Astrocyte (in vitro differentiated cells and primary cell): ENCODE results near the gene S100G. TPM values are rescaled to one million over a fixed set of nuclear protein-coding genes. Genes with fewer than 3 reads are reported as not detected.
"Not testable (repeated sequence)": the region's sequence is repeated elsewhere in the genome, so short reads cannot be mapped to it uniquely, and the experiment has no call there.

Experiments
- DNase-seq: peaks from one replicate; pipeline ENCODE4 v3.0.0-alpha.2; 2010; ENCODE audit warnings: low read depth
- FAIRE-seq: peaks from 2 replicates; lab custom pipeline; 2011; peaks lifted over from hg19 to GRCh38; lab: Jason Lieb, UNC
- H2AFZ ChIP-seq: 2 replicates; pipeline ENCODE4 v1.6.0; 2012; ENCODE audit warnings: low read depth, low read length, inconsistent platforms
- H3K27ac ChIP-seq: 2 replicates; pipeline ENCODE4 v1.5.1; 2011; ENCODE audit warnings: low read depth, low read length, inconsistent platforms
- H3K27me3 ChIP-seq: 2 replicates; pipeline ENCODE4 v1.6.0; 2011; ENCODE audit warnings: low read length, inconsistent platforms; ENCODE audit not compliant: insufficient read depth
- H3K36me3 ChIP-seq: 2 replicates; pipeline ENCODE4 v1.5.1; 2011; ENCODE audit warnings: low read length, inconsistent platforms; ENCODE audit not compliant: insufficient read depth
- H3K4me1 ChIP-seq: 2 replicates; pipeline ENCODE4 v1.5.1; 2011; ENCODE audit warnings: low read length, inconsistent platforms; ENCODE audit not compliant: insufficient read depth
- H3K4me2 ChIP-seq: 2 replicates; pipeline ENCODE4 v1.6.0; 2012; ENCODE audit warnings: low read length, inconsistent platforms
- H3K4me3 ChIP-seq: 2 replicates; pipeline ENCODE4 v1.5.1; 2011; ENCODE audit warnings: low read depth, mild to moderate bottlenecking, low read length, inconsistent platforms; ENCODE audit not compliant: insufficient read depth
- H3K79me2 ChIP-seq: 2 replicates; pipeline ENCODE4 v1.6.0; 2012; ENCODE audit warnings: mild to moderate bottlenecking, low read length, inconsistent platforms; ENCODE audit not compliant: insufficient read depth
- H3K9ac ChIP-seq: 2 replicates; pipeline ENCODE4 v1.6.0; 2012; ENCODE audit warnings: mild to moderate bottlenecking, low read length, inconsistent platforms
- H3K9me3 ChIP-seq: 2 replicates; pipeline ENCODE4 v1.5.1; 2012; ENCODE audit warnings: low read depth, mild to moderate bottlenecking, low read length, inconsistent platforms; ENCODE audit not compliant: insufficient read depth
- H4K20me1 ChIP-seq: 2 replicates; pipeline ENCODE4 v1.6.0; 2012; ENCODE audit warnings: low read length, inconsistent platforms; ENCODE audit not compliant: insufficient read depth
- H3K27ac Mint-ChIP-seq: one replicate; pipeline ENCODE4 v1.8.0; 2021; ENCODE audit warnings: mild to moderate bottlenecking, mixed read lengths; ENCODE audit not compliant: unreplicated experiment
- H3K27me3 Mint-ChIP-seq: one replicate; pipeline ENCODE4 v1.8.0; 2021; ENCODE audit warnings: low read depth, mixed read lengths; ENCODE audit not compliant: unreplicated experiment
- H3K36me3 Mint-ChIP-seq: one replicate; pipeline ENCODE4 v1.8.0; 2021; ENCODE audit warnings: low read depth, mixed read lengths; ENCODE audit not compliant: unreplicated experiment
- H3K4me1 Mint-ChIP-seq: one replicate; pipeline ENCODE4 v1.8.0; 2021; ENCODE audit warnings: low read depth, mixed read lengths; ENCODE audit not compliant: unreplicated experiment
- H3K4me3 Mint-ChIP-seq: one replicate; pipeline ENCODE4 v1.8.0; 2021; ENCODE audit warnings: mild to moderate bottlenecking, moderate library complexity, mixed read lengths; ENCODE audit not compliant: unreplicated experiment
- H3K9me3 Mint-ChIP-seq: one replicate; pipeline ENCODE4 v1.8.0; 2021; ENCODE audit warnings: mild to moderate bottlenecking, mixed read lengths; ENCODE audit not compliant: unreplicated experiment
- EZH2 ChIP-seq: IDR thresholded peaks from 2 replicates; pipeline ENCODE4 v1.6.1; 2012; ENCODE audit warnings: mild to moderate bottlenecking, low read length, inconsistent platforms; ENCODE audit not compliant: insufficient read depth
- total RNA-seq: library from RNA; stranded (reverse); gene quantifications from 2 replicates; pipeline ENCODE4 v1.2.1, GENCODE V29; 2021
- TF ChIP-seq, protein P1 (sequence below): IDR thresholded peaks from 2 replicates; pipeline ENCODE4 v1.5.1; 2011; ENCODE audit warnings: low read depth, mild to moderate bottlenecking, inconsistent platforms, low read length, moderate library complexity; ENCODE audit not compliant: insufficient read depth

Gene S100G
- total RNA-seq, 1 donor from 2014 or later: not detected

DNA sequence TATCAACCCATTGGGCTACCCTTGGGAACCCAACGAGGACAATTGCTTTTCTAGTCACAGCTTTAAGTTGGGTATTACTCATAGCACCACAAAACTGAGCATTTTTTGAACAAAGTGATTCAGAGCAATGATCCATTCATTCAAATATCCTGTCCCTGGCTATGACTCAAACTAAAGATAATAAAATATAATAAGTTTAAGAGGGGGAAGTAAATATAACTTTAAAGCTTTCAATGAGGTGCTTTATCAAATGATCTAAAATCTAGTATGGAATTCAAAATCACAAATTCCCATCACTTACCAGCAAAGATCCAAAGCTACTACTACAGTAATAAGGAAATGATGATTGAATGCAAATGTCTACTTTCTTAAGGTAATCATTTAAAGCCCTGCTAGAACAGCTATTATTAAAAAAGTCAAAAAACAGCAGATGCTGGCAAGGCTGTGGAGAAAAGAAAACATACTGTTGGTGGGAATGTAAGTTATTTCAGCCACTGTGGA lies 39.8 kb upstream of the S100G start:
- Mint-ChIP-seq H3K4me3 (no peak overlapping the region), H3K27ac (no peak overlapping the region), H3K27me3 (no peaks in the 10 kb centered on the region), H3K36me3 (no peaks in the 10 kb centered on the region), H3K9me3 (no peaks in the 10 kb centered on the region), H3K4me1 (no peaks in the 10 kb centered on the region)
- no peak overlapping the region for H3K4me3 ChIP-seq
- H3K9me3 ChIP-seq: no peaks in the 10 kb centered on the region
- H3K36me3 ChIP-seq: no peaks in the 10 kb centered on the region
- TF ChIP-seq, protein P1, sequence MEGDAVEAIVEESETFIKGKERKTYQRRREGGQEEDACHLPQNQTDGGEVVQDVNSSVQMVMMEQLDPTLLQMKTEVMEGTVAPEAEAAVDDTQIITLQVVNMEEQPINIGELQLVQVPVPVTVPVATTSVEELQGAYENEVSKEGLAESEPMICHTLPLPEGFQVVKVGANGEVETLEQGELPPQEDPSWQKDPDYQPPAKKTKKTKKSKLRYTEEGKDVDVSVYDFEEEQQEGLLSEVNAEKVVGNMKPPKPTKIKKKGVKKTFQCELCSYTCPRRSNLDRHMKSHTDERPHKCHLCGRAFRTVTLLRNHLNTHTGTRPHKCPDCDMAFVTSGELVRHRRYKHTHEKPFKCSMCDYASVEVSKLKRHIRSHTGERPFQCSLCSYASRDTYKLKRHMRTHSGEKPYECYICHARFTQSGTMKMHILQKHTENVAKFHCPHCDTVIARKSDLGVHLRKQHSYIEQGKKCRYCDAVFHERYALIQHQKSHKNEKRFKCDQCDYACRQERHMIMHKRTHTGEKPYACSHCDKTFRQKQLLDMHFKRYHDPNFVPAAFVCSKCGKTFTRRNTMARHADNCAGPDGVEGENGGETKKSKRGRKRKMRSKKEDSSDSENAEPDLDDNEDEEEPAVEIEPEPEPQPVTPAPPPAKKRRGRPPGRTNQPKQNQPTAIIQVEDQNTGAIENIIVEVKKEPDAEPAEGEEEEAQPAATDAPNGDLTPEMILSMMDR: no peak
- no peak for TF ChIP-seq EZH2
- no peak for FAIRE-seq
- peak overlapping the region; percentile 93 for H3K27ac ChIP-seq
- H2AFZ ChIP-seq: no peak overlapping the region
- peak overlapping the region; percentile 37 for H3K9ac ChIP-seq
- H3K79me2 ChIP-seq: no peaks in the 10 kb centered on the region
- H4K20me1 ChIP-seq: no peaks in the 10 kb centered on the region
- peak; percentile 64 for DNase-seq
- H3K4me2 ChIP-seq: peak overlapping the region; percentile 46
- no peaks in the 10 kb centered on the region for H3K27me3 ChIP-seq
- peaks cover 4% of the 10 kb centered on the region for H3K4me1 ChIP-seq

- H3K4me2 ChIP-seq: peak overlapping the region; percentile 25
- FAIRE-seq, H3K4me1 ChIP-seq: not testable (repeated sequence)
Measured at GRCh38 chrX:16610654-16611053, 39.3 kb upstream of the S100G start.

DNA sequence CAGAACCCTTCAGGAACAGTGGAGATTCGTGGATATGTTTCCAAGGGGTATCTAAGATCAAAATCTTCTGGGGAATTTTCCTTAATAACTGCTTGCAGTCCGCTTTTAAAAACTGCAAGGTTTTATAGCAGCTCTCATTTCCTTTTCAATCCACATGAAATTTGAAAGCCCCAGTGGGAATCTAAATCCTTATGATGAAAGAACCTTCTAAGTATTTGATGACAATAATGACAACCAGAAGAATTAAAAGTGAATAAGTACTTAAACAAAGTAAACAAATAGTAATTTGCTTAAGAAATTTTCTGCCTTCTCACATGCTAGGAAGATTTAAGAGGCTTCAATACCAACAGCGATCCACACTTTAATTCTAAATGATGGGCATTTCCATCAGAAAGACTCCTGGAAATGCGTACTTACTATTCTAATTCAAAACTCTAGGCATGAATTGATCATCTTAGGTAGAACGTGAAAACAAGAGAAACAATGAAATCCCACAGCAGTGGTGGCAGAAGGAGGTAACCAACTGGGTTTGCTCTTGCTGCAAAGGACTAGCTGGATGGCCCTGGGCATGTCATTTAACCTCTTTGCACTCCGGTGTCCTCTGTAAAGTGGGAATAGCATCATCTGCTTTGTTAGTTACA lies 37.6 kb upstream of the S100G start:
- FAIRE-seq (no peak), DNase-seq (no peak)
- Mint-ChIP-seq H3K27ac (no peak overlapping the region), H3K27me3 (no peaks in the 10 kb centered on the region), H3K9me3 (no peaks in the 10 kb centered on the region), H3K4me3 (no peak overlapping the region), H3K36me3 (no peaks in the 10 kb centered on the region), H3K4me1 (no peaks in the 10 kb centered on the region)
- H3K9ac ChIP-seq: no peak overlapping the region
- H2AFZ ChIP-seq: no peak overlapping the region
- no peaks in the 10 kb centered on the region for H3K9me3 ChIP-seq
- peaks cover 4% of the 10 kb centered on the region for H3K4me1 ChIP-seq
- H3K36me3 ChIP-seq: no peaks in the 10 kb centered on the region
- H3K27ac ChIP-seq: no peak overlapping the region
- H3K4me3 ChIP-seq: no peak overlapping the region
- H3K4me2 ChIP-seq: no peak overlapping the region
- no peaks in the 10 kb centered on the region for H3K27me3 ChIP-seq
- H3K79me2 ChIP-seq: no peaks in the 10 kb centered on the region
- TF ChIP-seq, protein P1: no peak
- TF ChIP-seq EZH2: no peak
- no peaks in the 10 kb centered on the region for H4K20me1 ChIP-seq

More at GRCh38 chrX:16610654-16611053, 39.3 kb upstream of the S100G start:
- H3K4me1 Mint-ChIP-seq, H3K27me3 ChIP-seq, H2AFZ ChIP-seq, H3K4me3 Mint-ChIP-seq, H3K27ac Mint-ChIP-seq, H3K36me3 Mint-ChIP-seq, H3K36me3 ChIP-seq, H3K4me3 ChIP-seq, H3K9me3 ChIP-seq, H4K20me1 ChIP-seq, H3K79me2 ChIP-seq, H3K9me3 Mint-ChIP-seq, H3K27me3 Mint-ChIP-seq, DNase-seq: not testable (repeated sequence)
- peak overlapping the region; percentile 12 for H3K9ac ChIP-seq
- peak overlapping the region; percentile 93 for H3K27ac ChIP-seq
